Hindlimb muscle (tissue), 1 donor: ENCODE data around the gene DHRS4L2. TPM values are rescaled to one million over a fixed set of nuclear protein-coding genes. Genes with fewer than 3 reads are reported as not detected.
"Not testable (repeated sequence)": the region's sequence is repeated elsewhere in the genome, so short reads cannot be mapped to it uniquely, and the experiment has no call there.

Experiments
- DNase-seq: peaks from one replicate; pipeline ENCODE4 v3.0.0-alpha.2; 2013
- polyA plus RNA-seq: library from polyadenylated mRNA; unstranded; fragments of 120-200 nt; gene quantifications from one replicate; pipeline ENCODE4 v1.2.1, GENCODE V29; 2013; ENCODE audit not compliant: insufficient read length

Gene DHRS4L2
- polyA plus RNA-seq, 1 donor: 9.2 TPM

GRCh38 chr14:23974041-23974440 lies 14.7 kb upstream of the DHRS4L2 start:
- not testable (repeated sequence) for DNase-seq

DNA sequence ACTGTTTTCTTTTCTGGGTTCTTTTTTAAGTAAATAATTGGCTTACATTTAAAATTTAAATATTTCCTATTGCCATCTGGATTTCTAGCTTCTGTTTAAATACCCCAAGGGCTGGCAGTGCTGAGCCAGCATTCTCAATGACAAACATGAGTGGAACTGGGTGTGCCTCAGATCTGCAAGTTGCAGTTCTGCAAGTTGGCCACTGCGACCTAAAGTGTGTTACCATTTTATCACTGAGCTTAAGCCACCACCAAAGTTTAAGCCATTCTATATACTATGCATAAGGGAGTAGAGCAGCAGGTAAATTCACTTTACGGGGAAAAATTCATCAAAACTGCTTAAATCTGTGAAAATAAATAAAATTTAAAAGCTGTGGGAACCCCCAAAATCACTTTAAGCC lies 11.5 kb upstream of the DHRS4L2 start:
- DNase-seq: not testable (repeated sequence)

- DNase-seq: not testable (repeated sequence)
Measured at GRCh38 chr14:23981951-23982813, 6.5 kb upstream of the DHRS4L2 start.

GRCh38 chr14:23984891-23985602 lies 3.7 kb upstream of the DHRS4L2 start:
- DNase-seq: no peak

- DNase-seq: not testable (repeated sequence)
Measured at GRCh38 chr14:23988223-23988606, 514 bp upstream of the DHRS4L2 start.

DNA sequence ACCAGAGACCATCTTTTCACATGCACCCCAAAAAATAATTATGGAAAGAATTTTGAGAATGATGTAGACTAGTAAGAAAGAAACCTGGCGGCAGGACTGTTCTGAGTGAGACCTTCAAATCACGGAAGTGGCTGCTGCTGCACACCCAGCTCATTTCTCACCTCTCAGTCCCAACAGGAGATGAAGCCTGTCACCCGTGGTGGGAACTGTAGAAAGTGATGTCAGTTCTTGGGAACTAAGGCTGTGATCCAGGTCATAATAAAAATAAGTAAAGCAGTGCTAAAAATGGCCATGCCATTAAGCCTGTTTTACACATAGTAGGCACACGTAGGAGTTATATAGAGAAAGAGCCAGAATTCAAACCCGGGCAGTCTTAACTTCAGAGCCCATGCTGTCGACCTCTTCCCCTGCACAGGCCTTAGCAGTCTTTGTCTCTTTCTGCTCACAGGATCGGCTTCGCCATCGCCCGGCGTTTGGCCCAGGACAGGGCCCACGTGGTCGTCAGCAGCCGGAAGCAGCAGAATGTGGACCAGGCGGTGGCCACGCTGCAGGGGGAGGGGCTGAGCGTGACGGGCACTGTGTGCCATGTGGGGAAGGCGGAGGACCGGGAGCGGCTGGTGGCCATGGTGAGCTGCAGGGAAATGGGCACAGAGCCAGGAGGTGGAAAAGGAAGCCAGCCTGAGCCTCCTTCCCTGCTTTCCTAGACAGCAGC lies 1.2 kb downstream of the DHRS4L2 start:
- not testable (repeated sequence) for DNase-seq

- not testable (repeated sequence) for DNase-seq
Measured at GRCh38 chr14:23990961-23991360, 2.2 kb downstream of the DHRS4L2 start.

- not testable (repeated sequence) for DNase-seq
Measured at GRCh38 chr14:23993042-23993441, 4.3 kb downstream of the DHRS4L2 start.

- not testable (repeated sequence) for DNase-seq
Measured at GRCh38 chr14:23996009-23996408, 7.3 kb downstream of the DHRS4L2 start.

DNA sequence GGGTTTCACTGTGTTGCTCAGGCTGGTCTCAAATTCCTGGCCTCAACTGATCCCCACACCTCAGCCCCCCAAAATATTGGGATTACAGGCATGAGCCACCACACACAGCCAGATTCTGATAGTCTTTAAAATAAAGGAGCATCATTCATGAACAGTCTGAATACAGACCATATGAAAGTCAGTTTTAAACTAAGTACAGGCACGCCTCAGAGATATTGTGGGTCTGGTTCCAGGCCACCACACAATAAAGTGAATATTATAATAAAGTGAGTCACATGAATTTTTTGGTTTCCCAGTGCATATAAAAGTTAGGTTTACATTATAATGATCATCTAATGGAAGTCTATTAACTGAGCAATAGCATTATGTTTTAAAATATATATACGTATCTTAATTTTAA lies 8.1 kb downstream of the DHRS4L2 start:
- DNase-seq: not testable (repeated sequence)

- not testable (repeated sequence) for DNase-seq
Measured at GRCh38 chr14:23999640-24000039, 10.9 kb downstream of the DHRS4L2 start.

- DNase-seq: not testable (repeated sequence)
Measured at GRCh38 chr14:24001078-24001477, 12.3 kb downstream of the DHRS4L2 start.

DNA sequence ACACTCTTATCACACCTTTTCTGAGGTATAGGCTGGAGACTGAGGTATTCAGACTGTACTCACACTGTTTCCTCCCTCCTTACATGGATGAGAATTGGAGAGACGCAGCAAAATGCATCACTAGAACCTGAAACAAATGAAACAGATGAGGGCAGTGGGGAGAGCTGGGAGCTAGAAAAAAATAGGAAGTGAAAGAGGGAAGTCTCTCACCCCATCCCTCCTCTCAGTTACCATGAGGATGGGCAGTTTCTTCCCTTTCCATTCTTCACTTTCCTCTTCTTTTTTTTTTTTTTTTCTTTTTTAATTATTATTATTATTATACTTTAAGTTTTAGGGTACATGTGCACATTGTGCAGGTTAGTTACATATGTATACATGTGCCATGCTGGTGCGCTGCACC lies 12.9 kb downstream of the DHRS4L2 start:
- not testable (repeated sequence) for DNase-seq

DNA sequence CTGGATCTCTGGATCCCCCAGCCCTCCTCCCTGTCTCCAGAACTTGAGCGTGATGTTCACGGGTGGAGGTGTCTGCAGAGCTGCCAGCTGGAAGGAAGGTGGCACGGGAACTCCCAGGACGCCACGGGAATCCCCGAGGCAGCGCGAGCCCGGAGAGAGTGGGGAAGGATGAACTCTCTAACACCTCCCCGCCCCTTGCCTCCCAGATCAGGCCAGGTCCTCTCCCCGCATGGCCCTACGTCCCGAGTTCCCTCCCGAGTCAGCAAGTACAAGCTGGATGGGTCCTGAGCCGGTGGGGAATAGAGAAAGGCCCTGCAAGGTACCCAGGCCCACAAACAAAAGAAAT lies 17.7 kb downstream of the DHRS4L2 start:
- not testable (repeated sequence) for DNase-seq

GRCh38 chr14:24006817-24007652 lies 18.3 kb downstream of the DHRS4L2 start:
- peak; percentile 54 for DNase-seq

DNA sequence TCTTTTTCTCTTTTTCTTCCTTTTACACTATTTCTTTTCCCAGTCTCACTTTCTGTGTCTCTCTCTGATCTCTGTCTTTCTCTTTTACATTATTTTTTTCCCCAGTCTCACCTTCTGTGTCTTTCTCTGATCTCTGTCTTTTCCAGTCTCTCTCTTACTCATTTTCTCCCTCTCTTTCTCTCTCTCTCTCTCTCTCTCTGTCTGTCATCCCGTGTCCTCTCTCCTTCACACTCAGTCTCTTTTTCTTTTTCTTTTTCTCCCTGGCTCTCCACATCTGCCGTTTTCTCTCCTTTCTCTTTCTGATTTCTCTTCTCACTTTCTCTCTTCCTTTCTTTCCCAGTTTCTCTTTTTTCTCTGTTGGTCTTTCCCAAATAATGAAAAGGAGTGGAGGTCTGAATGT lies 22.3 kb downstream of the DHRS4L2 start:
- DNase-seq: no peak

- DNase-seq: not testable (repeated sequence)
Measured at GRCh38 chr14:24012726-24013273, 24.1 kb downstream of the DHRS4L2 start.

DNA sequence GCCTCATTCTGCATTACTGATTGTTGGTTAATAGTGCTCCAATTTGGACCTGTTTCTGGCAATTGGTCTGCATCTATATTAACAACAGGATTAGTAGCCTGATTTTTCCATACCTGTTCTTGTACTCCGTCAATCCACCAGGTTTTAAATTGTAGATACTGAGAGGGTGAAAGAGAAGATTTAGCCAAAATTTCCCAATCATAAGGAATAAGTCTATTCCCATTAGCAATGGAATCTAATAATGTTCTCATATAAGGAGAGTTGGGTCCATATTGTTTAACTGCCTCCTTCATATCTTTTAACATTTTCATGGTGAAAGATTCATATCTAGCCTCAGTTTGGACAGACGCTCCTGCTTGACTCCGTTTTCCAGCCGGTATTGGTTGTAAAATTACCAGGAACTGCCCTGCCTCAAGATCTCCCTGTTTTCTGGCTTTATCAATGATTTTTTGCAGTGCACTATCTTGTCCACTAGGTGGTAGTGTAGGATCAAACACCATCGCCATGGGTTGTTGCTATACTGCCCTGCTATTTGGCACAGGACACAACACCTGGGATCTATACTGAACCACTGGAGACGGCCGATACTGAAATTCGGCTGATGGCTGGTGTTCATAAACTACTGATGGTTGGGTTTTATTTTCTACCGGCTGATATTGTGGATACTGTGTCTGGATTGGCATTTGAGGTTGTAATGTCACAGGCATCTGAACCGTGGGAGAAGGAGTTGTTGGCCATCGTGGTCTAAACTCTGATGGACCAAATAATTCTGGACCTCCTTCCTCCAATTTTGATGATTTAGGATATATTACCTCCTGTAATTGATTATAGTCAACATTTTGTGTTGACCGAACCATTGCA lies 25.2 kb downstream of the DHRS4L2 start:
- peak; percentile 75 for DNase-seq

GRCh38 chr14:24015745-24016144 lies 27.0 kb downstream of the DHRS4L2 start:
- not testable (repeated sequence) for DNase-seq

DNA sequence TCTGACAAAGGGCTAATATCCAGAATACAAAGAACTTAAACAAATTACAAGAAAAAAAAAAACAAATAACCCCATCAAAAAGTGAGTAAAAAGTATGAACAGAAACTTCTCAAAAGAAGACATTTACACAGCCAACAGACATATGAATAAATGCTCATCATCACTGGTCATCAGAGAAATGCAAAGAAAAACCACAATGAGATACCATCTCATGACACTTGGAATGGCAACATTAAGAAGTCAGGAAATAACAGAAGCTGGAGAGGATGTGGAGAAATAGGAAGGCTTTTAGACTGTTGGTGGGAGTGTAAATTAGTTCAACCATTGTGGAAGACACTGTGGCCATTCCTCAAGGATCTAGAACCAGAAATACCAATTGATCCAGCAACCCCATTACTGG lies 30.2 kb downstream of the DHRS4L2 start:
- DNase-seq: not testable (repeated sequence)

DNA sequence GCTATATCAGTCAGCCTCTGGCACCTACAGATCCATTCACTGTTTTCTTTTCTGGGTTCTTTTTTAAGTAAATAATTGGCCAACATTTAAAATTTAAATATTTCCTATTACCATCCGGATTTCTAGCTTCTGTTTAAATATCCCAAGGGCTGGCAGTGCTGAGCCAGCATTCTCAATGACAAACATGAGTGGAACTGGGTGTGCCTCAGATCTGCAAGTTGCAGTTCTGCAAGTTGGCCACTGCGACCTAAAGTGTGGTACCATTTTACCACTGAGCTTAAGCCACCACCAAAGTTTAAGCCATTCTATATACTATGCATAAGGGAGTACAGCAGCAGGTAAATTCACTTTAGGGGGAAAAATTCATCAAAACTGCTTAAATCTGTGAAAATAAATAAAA lies 31.2 kb downstream of the DHRS4L2 start:
- DNase-seq: not testable (repeated sequence)
